ENCODE data around the gene ACKR3. TPM values are rescaled to one million over a fixed set of nuclear protein-coding genes. Genes with fewer than 3 reads are reported as not detected.

ACKR3 gene
- total and polyA plus RNA-seq, 2 donors (not counting 1 experiment from before 2014, with no cell fraction given): 0.17 to 1.5 TPM

DNA sequence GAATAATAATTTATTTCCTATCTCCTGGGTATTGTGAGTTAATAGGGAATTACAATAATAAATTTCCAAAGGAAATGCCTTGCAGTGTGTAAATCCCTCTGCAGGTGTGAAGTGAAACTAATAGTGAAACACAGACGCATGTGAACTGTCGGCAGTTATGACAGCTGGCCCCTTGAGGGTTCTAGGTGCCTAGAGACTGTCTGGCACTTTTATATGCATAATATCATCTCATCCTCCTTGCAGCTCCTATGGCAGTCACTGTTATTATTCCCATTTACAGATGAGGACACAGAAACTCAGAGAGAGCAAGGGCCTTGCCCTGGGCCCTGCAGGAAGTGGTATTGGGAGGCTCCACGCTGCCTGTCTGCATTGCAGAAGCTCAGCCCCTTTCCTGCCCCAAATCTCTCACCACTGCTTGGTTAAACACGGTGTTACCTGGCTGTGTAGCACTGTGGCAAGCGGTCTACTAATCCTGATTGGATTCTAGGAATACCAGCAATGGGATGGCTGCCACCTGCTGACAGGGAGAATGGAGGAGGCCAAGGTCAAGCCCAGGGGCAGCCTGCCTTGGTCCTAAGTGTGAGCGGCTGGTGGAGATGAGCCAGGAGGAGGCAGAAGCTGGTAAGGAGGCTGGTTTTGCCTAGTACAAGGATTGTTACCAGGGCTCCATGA is 32.8 kb upstream of the ACKR3 start:
- H3K36me3 ChIP-seq (ENCODE audit: control insufficient read depth, insufficient read depth, low read length): no peaks in the 10 kb centered on the region
- H4K20me1 ChIP-seq (ENCODE audit: control insufficient read depth, extremely low read depth, insufficient read depth, low read length): no peaks in the 10 kb centered on the region
- no peak overlapping the region for H3K4me2 ChIP-seq (ENCODE audit: extremely low read depth, insufficient read depth, low read length)
- H3K9ac ChIP-seq (ENCODE audit: insufficient read depth, low read length): no peak overlapping the region
- H3K4me3 ChIP-seq (replicated peaks in 1 of 4; ENCODE audit: control extremely low read depth in 1 of 4, insufficient read depth in 1 of 4, low read depth in 3 of 4, low read length in 4 of 4): no peak overlapping the region
- H3K27me3 ChIP-seq (ENCODE audit: control insufficient read depth, insufficient read depth, low read length): no peaks in the 10 kb centered on the region
- no peaks in the 10 kb centered on the region for H3K9me3 ChIP-seq (ENCODE audit: control insufficient read depth, insufficient read depth, low read depth, low read length)
- DNase-seq (ENCODE audit: low read depth in 2 of 2): no peak
- H3K27ac ChIP-seq (ENCODE audit: insufficient read depth, low read length): no peak overlapping the region
- H3K79me2 ChIP-seq (ENCODE audit: control insufficient read depth, insufficient read depth, low read length): no peaks in the 10 kb centered on the region
- H3K4me1 ChIP-seq (ENCODE audit: control insufficient read depth, extremely low read depth, insufficient read depth, low read length): no peaks in the 10 kb centered on the region
- TF ChIP-seq, protein P1, sequence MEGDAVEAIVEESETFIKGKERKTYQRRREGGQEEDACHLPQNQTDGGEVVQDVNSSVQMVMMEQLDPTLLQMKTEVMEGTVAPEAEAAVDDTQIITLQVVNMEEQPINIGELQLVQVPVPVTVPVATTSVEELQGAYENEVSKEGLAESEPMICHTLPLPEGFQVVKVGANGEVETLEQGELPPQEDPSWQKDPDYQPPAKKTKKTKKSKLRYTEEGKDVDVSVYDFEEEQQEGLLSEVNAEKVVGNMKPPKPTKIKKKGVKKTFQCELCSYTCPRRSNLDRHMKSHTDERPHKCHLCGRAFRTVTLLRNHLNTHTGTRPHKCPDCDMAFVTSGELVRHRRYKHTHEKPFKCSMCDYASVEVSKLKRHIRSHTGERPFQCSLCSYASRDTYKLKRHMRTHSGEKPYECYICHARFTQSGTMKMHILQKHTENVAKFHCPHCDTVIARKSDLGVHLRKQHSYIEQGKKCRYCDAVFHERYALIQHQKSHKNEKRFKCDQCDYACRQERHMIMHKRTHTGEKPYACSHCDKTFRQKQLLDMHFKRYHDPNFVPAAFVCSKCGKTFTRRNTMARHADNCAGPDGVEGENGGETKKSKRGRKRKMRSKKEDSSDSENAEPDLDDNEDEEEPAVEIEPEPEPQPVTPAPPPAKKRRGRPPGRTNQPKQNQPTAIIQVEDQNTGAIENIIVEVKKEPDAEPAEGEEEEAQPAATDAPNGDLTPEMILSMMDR (conservative IDR thresholded peaks at IDR 0.05 in 1 of 2, IDR thresholded peaks at IDR 0.05 in 1 of 2; ENCODE audit: low read depth in 1 of 2, low read length in 2 of 2): no peak
- TF ChIP-seq EZH2 (IDR thresholded peaks at IDR 0.05; ENCODE audit: low read length, missing control alignments): no peak
- H2AFZ ChIP-seq (ENCODE audit: low read length): no peak overlapping the region

GRCh38 chr2:236538242-236538641 is 31.4 kb upstream of the ACKR3 start:
- Histone ChIP-seq H2AFZ (ENCODE audit: low read length) (no peak overlapping the region), H3K27me3 (ENCODE audit: control insufficient read depth, insufficient read depth, low read length) (no peaks in the 10 kb centered on the region), H3K27ac (ENCODE audit: insufficient read depth, low read length) (no peak overlapping the region), H4K20me1 (ENCODE audit: control insufficient read depth, extremely low read depth, insufficient read depth, low read length) (no peaks in the 10 kb centered on the region), H3K79me2 (ENCODE audit: control insufficient read depth, insufficient read depth, low read length) (no peaks in the 10 kb centered on the region), H3K9me3 (ENCODE audit: control insufficient read depth, insufficient read depth, low read depth, low read length) (no peaks in the 10 kb centered on the region), H3K36me3 (ENCODE audit: control insufficient read depth, insufficient read depth, low read length) (no peaks in the 10 kb centered on the region), H3K4me1 (ENCODE audit: control insufficient read depth, extremely low read depth, insufficient read depth, low read length) (no peaks in the 10 kb centered on the region), H3K9ac (ENCODE audit: insufficient read depth, low read length) (no peak overlapping the region), H3K4me3 (replicated peaks in 1 of 4; ENCODE audit: control extremely low read depth in 1 of 4, insufficient read depth in 1 of 4, low read depth in 3 of 4, low read length in 4 of 4) (no peak overlapping the region), H3K4me2 (ENCODE audit: extremely low read depth, insufficient read depth, low read length) (no peak overlapping the region)
- TF ChIP-seq, protein P1 (conservative IDR thresholded peaks at IDR 0.05 in 1 of 2, IDR thresholded peaks at IDR 0.05 in 1 of 2; ENCODE audit: low read depth in 1 of 2, low read length in 2 of 2): no peak
- TF ChIP-seq EZH2 (IDR thresholded peaks at IDR 0.05; ENCODE audit: low read length, missing control alignments): no peak
- no peak for DNase-seq (ENCODE audit: low read depth in 2 of 2)

GRCh38 chr2:236541008-236541562 is 28.5 kb upstream of the ACKR3 start:
- Histone ChIP-seq H2AFZ (ENCODE audit: low read length) (no peak overlapping the region), H3K36me3 (ENCODE audit: control insufficient read depth, insufficient read depth, low read length) (no peaks in the 10 kb centered on the region), H3K9ac (ENCODE audit: insufficient read depth, low read length) (no peak overlapping the region), H3K79me2 (ENCODE audit: control insufficient read depth, insufficient read depth, low read length) (no peaks in the 10 kb centered on the region), H3K9me3 (ENCODE audit: control insufficient read depth, insufficient read depth, low read depth, low read length) (no peaks in the 10 kb centered on the region), H3K27me3 (ENCODE audit: control insufficient read depth, insufficient read depth, low read length) (no peaks in the 10 kb centered on the region), H3K27ac (ENCODE audit: insufficient read depth, low read length) (no peak overlapping the region), H3K4me3 (replicated peaks in 1 of 4; ENCODE audit: control extremely low read depth in 1 of 4, insufficient read depth in 1 of 4, low read depth in 3 of 4, low read length in 4 of 4) (no peak overlapping the region), H3K4me1 (ENCODE audit: control insufficient read depth, extremely low read depth, insufficient read depth, low read length) (no peaks in the 10 kb centered on the region), H4K20me1 (ENCODE audit: control insufficient read depth, extremely low read depth, insufficient read depth, low read length) (no peaks in the 10 kb centered on the region), H3K4me2 (ENCODE audit: extremely low read depth, insufficient read depth, low read length) (no peak overlapping the region)
- TF ChIP-seq EZH2 (IDR thresholded peaks at IDR 0.05; ENCODE audit: low read length, missing control alignments): no peak
- TF ChIP-seq, protein P1 (conservative IDR thresholded peaks at IDR 0.05 in 1 of 2, IDR thresholded peaks at IDR 0.05 in 1 of 2; ENCODE audit: low read depth in 1 of 2, low read length in 2 of 2): no peak
- peak in 1 of 2 donors; percentile 85 for DNase-seq (ENCODE audit: low read depth in 2 of 2)
